ENCODE measurements around the gene VAMP2. TPM values are rescaled to one million over a fixed set of nuclear protein-coding genes. Genes with fewer than 3 reads are reported as not detected.

The VAMP2 gene
- total and polyA plus RNA-seq, 2 of the 4 experiments (the other 2 are of a cell fraction): 2.3 to 33.3 TPM

DNA sequence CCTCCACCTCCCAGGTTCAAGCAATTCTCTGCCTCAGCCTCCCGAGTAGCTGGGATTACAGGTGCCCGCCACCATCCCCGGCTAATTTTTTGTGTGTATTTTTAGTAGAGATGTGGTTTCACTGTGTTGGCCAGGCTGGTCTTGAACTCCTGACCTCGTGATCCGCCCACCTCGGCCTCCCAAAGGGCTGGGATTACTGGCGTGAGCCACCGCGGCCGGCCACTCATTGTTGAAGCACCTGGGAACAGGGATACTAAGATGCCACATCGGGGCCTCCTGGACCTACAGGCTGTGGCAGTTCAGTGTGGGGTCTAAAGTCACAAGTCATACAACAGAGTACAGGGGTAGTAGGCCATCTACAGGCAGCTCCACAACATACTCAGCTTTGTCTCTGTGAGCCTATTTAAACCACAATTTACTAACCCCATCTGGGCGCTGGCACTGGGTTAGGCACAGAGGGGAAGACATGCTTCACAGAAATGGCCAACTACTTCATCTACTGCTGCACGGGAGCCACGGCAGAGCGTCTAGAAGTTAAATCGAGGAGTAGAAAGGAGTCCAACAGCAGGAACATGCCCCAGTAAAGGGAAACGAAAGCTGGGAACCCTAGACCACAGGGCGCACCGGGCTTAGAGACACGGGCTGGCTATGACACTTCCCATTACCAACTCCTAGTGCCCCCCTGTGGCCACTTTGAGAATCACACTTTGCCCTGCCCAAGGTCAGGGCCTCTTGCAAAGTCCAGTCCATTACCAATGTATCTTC, 4.3 kb downstream of the VAMP2 start (continued):
- TF ChIP-seq, protein P1, sequence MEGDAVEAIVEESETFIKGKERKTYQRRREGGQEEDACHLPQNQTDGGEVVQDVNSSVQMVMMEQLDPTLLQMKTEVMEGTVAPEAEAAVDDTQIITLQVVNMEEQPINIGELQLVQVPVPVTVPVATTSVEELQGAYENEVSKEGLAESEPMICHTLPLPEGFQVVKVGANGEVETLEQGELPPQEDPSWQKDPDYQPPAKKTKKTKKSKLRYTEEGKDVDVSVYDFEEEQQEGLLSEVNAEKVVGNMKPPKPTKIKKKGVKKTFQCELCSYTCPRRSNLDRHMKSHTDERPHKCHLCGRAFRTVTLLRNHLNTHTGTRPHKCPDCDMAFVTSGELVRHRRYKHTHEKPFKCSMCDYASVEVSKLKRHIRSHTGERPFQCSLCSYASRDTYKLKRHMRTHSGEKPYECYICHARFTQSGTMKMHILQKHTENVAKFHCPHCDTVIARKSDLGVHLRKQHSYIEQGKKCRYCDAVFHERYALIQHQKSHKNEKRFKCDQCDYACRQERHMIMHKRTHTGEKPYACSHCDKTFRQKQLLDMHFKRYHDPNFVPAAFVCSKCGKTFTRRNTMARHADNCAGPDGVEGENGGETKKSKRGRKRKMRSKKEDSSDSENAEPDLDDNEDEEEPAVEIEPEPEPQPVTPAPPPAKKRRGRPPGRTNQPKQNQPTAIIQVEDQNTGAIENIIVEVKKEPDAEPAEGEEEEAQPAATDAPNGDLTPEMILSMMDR (conservative IDR thresholded peaks at IDR 0.05; ENCODE audit: low read depth, low read length): peak; percentile 86
- peak; percentile 47; the same call in 1 of the 2 replicates for TF ChIP-seq BHLHE40 (IDR thresholded peaks at IDR 0.05; ENCODE audit: low read depth, low read length)
- no peak for TF ChIP-seq RCOR1 (IDR thresholded peaks at IDR 0.05; ENCODE audit: insufficient replicate concordance, low read length)
